ENCODE results near the gene MYNN.

The MYNN gene

DNA sequence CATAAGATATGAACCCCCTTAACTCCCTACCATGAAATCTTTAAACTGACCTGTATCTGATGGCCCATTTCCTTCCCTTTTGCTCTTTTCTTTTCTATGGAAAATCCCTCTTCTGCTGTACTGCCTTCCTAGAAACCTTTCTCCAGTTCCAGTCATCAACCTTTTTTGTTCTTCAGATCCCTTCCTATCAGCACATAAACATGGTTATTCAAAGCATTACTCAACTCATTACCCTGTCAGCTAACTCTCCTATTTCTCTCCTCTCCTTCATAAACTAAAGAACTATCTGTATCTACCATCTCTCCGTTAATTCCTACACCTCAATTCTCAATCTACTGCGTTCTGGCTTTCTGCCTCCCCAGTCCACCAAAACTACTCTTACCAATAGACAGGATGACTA lies 21.3 kb upstream of the MYNN start:
- FAIRE-seq (no peak), DNase-seq (ENCODE audit: insufficient read length, low spot score) (no peak)
- TF ChIP-seq, protein P1, sequence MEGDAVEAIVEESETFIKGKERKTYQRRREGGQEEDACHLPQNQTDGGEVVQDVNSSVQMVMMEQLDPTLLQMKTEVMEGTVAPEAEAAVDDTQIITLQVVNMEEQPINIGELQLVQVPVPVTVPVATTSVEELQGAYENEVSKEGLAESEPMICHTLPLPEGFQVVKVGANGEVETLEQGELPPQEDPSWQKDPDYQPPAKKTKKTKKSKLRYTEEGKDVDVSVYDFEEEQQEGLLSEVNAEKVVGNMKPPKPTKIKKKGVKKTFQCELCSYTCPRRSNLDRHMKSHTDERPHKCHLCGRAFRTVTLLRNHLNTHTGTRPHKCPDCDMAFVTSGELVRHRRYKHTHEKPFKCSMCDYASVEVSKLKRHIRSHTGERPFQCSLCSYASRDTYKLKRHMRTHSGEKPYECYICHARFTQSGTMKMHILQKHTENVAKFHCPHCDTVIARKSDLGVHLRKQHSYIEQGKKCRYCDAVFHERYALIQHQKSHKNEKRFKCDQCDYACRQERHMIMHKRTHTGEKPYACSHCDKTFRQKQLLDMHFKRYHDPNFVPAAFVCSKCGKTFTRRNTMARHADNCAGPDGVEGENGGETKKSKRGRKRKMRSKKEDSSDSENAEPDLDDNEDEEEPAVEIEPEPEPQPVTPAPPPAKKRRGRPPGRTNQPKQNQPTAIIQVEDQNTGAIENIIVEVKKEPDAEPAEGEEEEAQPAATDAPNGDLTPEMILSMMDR (IDR thresholded peaks at IDR 0.05; ENCODE audit: insufficient read depth, missing control alignments), result no peak

DNA sequence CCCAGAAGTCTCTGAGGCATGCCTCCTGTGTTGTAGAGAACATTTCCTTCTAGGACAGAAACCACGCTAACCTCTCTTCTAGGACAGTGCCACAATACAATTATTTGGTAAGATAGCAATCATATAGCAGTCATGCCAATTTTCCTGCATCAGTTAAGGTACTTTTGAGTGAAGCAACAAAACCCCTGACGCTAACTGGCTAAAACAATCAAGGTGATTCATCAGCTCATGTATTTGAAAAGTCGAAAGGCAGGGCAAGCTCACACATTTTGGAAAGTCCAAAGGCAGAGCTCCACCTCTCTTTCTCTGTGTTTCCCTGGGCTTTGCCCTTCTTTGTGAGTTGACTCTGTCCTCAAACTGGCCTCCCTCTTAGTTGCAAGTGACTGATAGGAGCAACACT lies 18.5 kb upstream of the MYNN start:
- TF ChIP-seq, protein P1 (IDR thresholded peaks at IDR 0.05; ENCODE audit: insufficient read depth, missing control alignments), result no peak
- no peak for FAIRE-seq

GRCh38 chr3:169755488-169755887 lies 17.7 kb upstream of the MYNN start:
- TF ChIP-seq, protein P1 (IDR thresholded peaks at IDR 0.05; ENCODE audit: insufficient read depth, missing control alignments), result no peak
- no peak for FAIRE-seq
- no peak for DNase-seq (ENCODE audit: insufficient read length, low spot score)

More for the DNA sequence above, 18.5 kb upstream of the MYNN start:
- no peak for DNase-seq (ENCODE audit: insufficient read length, low spot score)

DNA sequence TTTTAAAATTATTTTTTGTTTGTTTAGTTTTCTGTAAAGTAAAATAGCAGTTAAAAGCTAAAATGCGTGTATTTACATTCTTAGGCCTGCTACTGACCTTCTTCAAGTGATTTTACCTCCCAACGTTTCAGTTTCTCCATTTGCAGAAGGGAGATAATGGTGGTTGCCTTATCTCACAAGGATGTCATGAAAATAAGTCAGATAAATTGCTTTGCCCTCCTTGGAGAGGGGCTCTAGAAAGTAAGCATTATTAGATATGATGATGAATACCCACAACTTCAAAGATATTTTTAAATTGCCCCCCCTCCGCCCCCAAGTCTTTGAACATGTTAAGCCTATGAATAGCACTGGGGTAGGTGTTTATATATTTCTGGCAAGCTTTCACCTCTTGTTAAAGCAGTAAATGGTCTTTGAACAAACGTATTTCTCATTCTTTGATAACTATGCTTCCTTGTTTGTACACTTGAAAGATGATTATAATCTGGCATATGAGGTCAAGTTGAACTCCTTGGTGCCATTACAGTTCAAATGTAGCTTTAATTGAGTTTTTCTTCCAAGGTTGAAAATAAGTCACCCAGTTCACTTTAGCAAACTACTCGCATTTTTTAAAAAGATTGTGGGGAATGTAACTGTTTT lies 14.7 kb upstream of the MYNN start:
- TF ChIP-seq, protein P1 (IDR thresholded peaks at IDR 0.05; ENCODE audit: insufficient read depth, missing control alignments), result no peak
- DNase-seq (ENCODE audit: insufficient read length, low spot score) (no peak), FAIRE-seq (no peak)

GRCh38 chr3:169759256-169759655 lies 13.9 kb upstream of the MYNN start:
- FAIRE-seq (no peak), DNase-seq (ENCODE audit: insufficient read length, low spot score) (no peak)
- TF ChIP-seq, protein P1 (IDR thresholded peaks at IDR 0.05; ENCODE audit: insufficient read depth, missing control alignments), result no peak

- TF ChIP-seq, protein P1 (IDR thresholded peaks at IDR 0.05; ENCODE audit: insufficient read depth, missing control alignments), result no peak
- DNase-seq (ENCODE audit: insufficient read length, low spot score) (no peak), FAIRE-seq (no peak)
Measured at GRCh38 chr3:169760479-169760878, 12.7 kb upstream of the MYNN start.

DNA sequence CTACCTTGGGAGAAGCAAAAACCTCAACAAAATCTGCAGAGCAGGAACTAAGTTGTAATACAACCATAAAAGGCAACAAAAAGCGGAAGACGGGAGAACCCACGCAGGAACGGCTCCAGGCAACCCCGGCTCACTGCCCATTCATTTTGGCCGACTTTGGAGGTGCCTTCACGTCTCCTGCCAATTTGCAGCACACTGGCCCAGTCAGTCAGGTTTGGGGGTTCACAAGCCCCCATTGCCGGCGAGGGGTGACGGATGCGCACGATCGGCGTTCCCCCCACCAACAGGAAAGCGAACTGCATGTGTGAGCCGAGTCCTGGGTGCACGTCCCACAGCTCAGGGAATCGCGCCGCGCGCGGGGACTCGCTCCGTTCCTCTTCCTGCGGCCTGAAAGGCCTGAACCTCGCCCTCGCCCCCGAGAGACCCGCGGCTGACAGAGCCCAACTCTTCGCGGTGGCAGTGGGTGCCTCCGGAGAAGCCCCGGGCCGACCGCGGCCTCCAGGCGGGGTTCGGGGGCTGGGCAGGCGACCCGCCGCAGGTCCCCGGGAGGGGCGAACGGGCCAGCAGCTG lies 8.8 kb upstream of the MYNN start:
- FAIRE-seq (no peak), DNase-seq (ENCODE audit: insufficient read length, low spot score) (no peak)
- TF ChIP-seq, protein P1 (IDR thresholded peaks at IDR 0.05; ENCODE audit: insufficient read depth, missing control alignments), result no peak
